ENCODE measurements around the gene ZNF860.
"Not testable (repeated sequence)": the region's sequence is repeated elsewhere in the genome, so short reads cannot be mapped to it uniquely, and the experiment has no call there.

Gene ZNF860

DNA sequence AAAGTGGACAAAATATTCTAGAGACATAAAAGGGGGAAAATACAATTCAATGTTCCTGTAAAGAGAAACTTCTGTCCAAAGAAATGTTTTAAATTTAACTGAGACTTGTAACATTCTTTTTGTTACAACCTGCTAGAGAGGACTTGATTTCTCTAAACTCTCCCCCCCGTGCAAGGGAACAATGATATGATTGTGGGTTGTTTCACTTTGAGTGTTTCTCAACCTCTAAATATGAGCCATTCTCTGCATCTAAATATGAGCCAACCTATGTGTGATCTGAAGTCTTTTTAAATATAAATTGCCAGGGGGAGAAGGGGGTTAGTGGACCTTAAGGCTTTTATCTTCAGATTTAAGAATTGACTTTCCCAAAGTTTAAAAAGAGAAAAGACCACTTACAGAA lies 14.6 kb downstream of the ZNF860 start:
- DNase-seq (ENCODE audit: low read depth in 3 of 3), result no peak

DNA sequence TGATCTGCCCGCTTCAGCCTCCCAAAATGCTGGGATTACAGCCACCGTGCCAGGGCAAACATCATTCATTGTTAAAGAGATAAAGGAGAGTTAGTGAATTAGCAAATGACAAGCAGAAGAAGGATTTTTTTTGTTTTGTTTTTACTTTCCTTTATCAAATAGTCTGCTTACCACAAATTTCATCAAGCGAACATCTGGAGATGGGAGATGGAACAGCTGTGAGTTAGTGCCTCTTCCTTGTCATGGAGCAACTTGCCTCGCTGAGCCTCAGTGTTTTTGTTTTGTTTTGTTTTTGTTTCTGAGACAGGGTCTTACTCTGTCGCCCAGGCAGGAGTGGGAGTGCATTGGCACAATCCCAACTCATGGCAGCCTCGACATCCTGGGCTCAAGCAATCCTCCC lies 15.9 kb downstream of the ZNF860 start:
- no peak for DNase-seq (ENCODE audit: low read depth in 3 of 3)

- DNase-seq (ENCODE audit: low read depth in 3 of 3), result no peak
Observed at GRCh38 chr3:31999907-32000439, 18.4 kb downstream of the ZNF860 start.

DNA sequence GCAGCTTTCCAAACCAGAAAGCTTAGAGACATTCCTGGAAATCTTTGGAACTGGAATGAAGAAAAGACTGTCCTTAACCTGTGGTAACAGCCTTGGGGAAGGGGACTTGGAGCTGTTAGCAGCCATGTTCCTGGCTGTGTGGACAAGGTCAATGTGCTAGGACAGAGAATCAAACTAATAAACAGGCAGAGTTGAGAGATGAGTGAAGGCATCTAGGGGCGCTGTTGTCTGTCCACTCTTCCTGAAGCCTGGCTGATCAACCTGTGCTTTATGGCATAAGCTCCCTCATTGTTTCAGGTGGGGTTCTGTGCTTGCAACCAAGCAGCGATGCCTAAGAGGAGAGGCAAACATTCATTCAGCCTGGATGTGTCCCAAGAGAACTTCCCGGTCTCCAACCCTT lies 19.3 kb downstream of the ZNF860 start:
- no peak for DNase-seq (ENCODE audit: low read depth in 3 of 3)

DNA sequence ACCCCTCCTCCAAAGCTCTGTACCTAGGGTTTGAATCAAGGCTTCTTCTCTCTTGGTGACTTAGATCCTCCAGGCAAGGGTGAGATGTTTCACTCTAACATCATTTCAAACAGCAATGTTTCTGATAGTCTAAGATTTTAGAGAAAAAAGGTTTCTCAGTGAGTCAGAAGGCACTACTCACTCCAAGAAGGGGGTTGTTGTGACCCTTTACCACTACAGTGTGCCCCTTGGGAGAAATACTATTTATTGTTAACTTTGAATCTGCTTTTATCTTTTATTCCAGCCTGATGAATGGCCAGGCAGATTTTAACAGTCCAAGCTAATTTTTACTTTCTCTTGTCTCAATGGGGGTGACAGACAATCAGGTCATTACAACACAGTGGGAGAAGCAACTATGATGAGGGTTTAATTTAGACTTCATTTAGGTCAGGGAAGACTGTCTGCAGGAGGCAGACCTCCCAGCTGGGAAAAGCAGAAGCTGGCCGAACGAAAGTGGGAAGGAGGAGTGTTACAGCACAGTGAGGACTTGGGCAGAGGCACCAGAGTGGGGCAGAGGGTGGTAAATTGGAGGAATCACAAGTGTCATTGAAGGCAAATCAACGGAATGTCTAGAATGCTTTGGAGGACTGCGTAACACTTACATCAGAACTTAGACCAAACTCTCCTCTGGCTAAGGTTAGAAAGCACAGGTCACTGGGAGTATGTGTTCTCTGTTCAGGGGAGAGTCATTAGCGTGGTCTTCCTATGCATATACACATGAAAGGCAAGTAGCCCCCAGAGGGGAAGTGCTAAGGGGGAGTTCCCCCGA lies 21.2 kb downstream of the ZNF860 start:
- no peak for DNase-seq (ENCODE audit: low read depth in 3 of 3)

DNA sequence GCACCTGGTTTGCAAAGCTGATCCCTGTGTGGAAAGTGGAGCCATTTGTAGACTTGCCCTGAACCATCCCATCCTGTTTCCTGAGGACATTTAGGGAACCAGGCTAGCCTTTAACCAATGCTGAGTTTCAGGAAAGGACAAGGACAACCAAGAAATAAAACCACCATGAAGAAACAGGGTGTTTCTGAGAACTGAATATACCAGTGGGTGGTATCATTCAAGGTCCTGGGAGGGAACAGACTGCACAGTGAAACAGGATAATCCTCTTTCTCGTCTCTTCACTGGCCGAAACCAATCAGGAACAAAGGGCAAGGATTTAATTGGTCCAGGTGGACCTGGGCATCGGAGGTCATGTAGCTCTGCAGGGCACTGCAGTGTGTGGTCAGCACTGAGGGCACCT lies 21.8 kb downstream of the ZNF860 start:
- DNase-seq (ENCODE audit: low read depth in 3 of 3), result no peak

- no peak for DNase-seq (ENCODE audit: low read depth in 3 of 3)
Observed at GRCh38 chr3:32004113-32004765, 22.7 kb downstream of the ZNF860 start.

GRCh38 chr3:32009101-32009500 lies 27.6 kb downstream of the ZNF860 start:
- DNase-seq (ENCODE audit: low read depth in 3 of 3), result no peak

DNA sequence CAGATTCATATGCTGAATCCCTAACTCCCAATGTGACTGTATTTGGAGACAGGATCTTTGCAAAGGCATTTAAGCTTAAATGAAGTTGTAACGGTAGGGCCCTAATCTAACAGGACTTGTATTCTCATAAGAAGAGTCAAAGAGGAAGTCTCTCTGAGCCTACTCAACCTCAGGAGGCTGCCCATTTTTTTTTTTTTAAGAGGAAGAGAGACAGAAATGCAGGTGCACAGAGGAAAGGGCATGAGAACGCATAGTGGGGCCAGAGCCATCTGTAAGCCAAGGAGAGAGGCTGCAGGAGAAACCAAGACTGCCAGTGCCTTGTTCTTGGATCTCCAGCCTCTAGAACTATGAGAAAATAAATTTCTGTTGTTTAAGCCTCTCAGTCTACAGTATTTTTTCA lies 28.4 kb downstream of the ZNF860 start:
- no peak for DNase-seq (ENCODE audit: low read depth in 3 of 3)

DNA sequence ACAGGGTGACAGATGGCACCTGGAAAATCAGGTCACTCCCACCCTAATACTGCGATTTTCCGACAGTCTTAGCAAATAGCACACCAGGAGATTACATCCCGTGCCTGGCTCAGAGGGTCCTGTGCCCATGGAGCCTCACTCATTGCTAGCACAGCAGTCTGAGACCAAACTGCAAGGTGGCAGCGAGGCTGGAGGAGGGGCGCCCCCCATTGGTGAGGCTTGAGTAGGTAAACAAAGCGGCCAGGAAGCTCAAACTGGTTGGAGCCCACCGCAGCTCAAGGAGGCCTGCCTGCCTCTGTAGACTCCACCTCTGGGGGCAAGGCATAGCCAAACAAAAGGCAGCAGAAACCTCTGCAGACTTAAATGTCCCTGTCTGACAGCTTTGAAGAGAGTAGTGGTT lies 29.1 kb downstream of the ZNF860 start:
- DNase-seq (ENCODE audit: low read depth in 3 of 3), result not testable (repeated sequence)

GRCh38 chr3:32015638-32016037 lies 34.1 kb downstream of the ZNF860 start:
- not testable (repeated sequence) for DNase-seq (ENCODE audit: low read depth in 3 of 3)

- no peak for DNase-seq (ENCODE audit: low read depth in 3 of 3)
Observed at GRCh38 chr3:32017286-32017685, 35.7 kb downstream of the ZNF860 start.

DNA sequence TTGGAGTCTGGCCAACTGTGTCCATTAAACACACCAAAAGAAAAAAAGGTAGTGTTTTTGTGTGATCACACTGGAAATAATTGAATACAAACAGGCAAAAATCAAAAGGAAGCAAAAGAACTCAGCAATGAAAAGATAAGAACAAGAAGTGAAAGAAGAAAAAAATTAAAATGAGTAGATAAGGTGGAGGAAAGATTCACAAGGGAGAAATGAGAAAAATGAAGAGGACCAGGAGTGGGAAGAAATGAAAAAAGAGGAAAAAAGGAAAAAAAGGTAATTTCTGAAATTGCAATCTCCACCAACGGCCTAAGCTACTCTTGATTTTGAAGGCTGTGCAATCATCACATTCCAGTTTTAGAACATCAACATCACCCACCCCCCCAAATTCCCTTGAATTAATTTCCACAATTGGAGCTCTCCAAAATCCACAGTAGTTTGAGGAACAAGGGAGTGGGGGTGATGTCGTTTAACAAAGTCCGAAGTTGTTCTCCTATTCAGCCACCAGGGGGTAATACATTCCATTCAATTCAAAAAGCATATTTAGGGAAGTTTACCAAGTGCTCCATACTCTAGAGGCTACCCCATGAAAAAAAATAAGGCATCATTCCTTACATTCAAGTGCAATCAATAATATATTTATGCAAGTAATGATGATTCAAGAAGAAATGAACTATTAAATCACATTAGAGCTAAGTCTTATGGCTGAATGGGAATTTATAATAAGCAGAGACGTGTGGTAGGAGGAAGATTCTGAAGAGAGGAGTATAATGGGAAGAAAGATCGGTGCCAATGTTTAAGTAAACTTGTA lies 37.4 kb downstream of the ZNF860 start:
- DNase-seq (ENCODE audit: low read depth in 3 of 3), result no peak

DNA sequence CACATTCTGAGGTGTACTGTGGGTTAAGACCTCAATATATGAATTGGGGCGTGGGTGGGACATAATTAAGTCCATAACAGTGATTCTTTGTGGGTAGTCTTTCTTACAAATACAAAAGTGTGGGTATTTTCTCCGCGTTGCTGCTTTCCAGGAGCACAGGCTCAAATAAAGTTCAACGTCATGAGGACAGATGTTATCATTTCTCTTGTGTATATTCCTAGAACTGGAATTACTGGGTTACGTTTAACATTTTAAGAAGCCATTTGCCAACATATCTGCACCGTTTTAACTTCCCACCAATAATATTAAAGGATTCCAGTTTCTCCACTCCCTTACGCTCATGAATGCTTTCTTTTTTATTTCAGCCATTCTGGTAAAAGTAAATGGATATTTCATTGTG lies 39.6 kb downstream of the ZNF860 start:
- DNase-seq (ENCODE audit: low read depth in 3 of 3), result no peak

DNA sequence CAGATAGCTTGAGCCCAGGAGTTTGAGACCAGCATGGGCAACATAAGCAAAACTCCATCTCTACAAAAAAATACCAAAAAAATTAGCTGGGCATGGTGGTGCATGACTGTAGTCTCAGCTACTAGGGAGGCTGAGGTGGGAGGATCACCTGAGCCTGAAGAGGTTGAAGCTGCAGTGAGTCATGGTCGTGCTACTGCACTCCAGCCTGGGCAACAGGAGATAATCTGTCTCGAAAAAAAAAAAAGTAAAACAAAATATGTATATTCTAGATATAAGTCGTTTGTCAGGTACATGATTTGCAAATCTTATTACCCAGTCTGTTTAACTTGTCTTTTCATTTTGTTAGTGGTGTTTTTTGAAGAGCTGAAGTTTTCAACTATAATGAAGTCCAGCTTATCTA lies 40.2 kb downstream of the ZNF860 start:
- DNase-seq (ENCODE audit: low read depth in 3 of 3), result no peak

DNA sequence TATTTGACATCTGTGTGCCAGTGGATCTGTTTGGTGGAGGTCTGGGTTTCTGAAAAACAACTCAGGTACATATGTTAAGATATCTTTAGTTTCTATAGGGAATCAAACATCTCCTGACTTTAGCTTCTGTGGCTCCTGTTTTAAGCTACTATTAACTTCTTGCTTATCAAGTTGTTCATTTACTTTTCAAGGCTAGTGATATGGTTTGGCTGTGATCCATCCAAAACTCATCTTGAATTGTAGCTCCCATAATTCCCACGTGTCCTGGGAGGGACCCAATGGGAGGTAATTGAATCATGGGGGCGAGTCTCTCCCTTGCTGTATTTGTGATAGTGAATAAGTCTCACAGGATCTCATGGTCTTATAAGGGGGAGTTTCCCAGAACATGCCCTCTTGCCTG lies 41.4 kb downstream of the ZNF860 start:
- no peak for DNase-seq (ENCODE audit: low read depth in 3 of 3)

GRCh38 chr3:32026593-32026992 lies 45.0 kb downstream of the ZNF860 start:
- DNase-seq (ENCODE audit: low read depth in 3 of 3), result no peak

GRCh38 chr3:32037932-32038267 lies 56.4 kb downstream of the ZNF860 start:
- DNase-seq (ENCODE audit: low read depth in 3 of 3), result no peak

- no peak for DNase-seq (ENCODE audit: low read depth in 3 of 3)
Observed at GRCh38 chr3:32041316-32041715, 59.8 kb downstream of the ZNF860 start.
